HG02642 (cell line): ENCODE measurements around the gene UNC5A.

ENCODE experiments used
- ATAC-seq: cut with Tn5 transposase; IDR thresholded peaks from one replicate; pipeline ENCODE4 v1.9.1; 2021; ENCODE audit warnings: mild to moderate bottlenecking; ENCODE audit not compliant: unreplicated experiment, poor library complexity

UNC5A gene

DNA sequence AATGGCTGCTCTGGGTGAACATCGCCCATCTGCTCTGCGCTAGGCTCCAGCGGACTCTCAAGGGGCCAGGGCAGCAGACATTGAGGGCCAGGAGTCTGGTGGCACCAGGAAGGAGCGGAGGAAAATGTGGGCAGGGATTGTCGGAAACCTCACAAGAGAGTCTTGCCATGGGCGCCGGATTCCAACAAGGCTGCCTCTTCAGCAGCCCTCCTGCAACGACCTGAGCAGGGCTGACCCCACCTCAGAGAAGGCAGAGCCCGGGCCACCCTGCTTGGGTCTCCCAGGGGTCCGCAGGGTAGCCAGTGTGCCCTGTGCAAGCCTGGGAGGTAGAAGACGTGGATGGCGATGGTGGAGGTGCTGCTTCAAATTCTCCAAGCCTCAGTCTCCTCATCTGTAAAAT is 11.4 kb upstream of the UNC5A start:
- ATAC-seq, result no peak

DNA sequence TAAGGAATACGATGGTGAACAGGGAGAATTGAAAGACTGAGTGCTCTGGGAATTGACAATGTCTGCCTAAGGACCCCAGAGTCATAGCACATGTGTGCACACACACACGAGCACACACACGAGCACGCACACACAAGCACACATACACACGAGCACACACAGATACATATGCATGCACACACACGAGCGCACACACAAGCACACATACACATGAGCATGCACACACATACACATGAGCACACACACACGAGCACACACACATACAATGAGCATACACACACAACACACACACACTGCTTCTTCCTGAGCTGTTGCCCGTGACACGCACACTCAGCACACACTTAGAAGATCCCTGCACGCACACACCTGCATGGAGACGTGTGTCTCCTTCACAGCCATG is 10.9 kb upstream of the UNC5A start:
- ATAC-seq, result no peak

GRCh38 chr5:176800024-176800423 is 10.3 kb upstream of the UNC5A start:
- no peak for ATAC-seq

DNA sequence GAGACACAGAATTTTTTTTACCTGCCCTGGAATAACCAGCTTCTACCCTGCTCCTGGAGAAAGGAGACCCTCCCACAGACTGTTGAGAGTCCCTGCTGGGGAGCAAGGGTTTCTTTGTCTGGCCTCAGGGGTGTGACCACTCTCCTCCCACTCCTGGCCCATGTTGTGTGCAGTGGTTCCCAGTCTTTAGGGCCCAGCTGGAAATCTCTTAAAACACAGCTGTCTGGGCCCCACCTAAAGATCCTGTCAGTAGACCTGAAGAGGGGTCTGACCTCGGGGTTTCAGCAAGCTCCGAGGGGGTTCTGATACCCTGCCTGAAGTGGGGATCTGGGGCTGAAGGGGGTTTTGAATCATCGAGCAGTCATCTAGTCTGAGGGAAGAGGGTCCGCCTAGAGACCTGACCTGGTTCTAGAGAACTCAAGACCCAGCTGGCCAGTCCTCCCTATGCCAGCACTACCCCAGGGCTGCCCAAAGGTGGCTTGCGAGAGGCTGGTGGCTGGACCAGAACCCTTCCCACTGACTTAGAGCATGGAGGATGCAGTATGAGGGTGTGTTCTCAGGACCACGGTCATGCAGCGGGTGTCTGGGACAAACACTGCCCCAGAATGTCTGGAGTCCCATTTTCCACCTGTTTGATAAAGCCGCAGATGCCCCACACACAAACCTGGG is 8.1 kb upstream of the UNC5A start:
- ATAC-seq, result no peak

DNA sequence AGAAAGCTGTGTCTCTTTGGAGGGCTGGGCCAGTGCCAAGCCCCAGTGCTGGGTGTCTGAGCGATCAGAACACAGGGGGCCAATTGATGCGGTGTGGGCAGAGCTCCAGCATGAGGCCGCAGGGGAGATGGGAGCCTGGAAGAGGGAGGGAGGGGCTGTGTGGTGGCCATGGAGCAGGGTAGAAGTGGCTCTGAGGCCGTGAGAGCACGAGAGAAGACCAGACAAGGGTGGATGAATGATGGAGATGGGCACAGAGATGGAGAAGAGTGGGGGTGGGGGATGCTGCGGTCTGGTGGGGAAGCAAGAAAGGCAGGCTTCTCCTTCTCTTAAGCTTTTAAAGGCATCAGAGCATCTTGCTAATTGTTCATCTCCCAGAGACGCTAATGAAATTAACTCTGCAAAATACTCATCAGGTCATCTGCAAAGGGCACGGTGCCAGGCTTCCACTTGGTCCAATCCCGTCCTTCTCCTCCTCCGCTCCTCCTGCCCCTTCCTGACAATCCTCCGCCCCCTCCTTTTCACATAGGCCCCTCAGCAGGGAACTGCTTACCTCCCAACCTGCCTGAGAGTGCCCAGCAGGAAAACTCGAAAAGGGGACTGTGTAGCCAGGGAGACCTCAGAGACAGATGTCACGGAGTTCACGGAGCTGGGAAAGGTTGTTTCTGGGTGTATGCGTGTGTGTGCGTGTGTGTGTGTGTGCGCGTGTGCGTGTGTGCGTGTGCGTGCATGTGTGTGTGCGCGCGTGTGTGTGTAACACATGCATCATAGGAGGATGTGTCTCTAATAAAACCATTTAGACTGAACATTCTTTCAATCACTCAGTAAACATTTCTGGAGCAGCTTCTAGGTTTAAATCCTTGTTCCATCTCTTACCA is 7.1 kb upstream of the UNC5A start:
- no peak for ATAC-seq

DNA sequence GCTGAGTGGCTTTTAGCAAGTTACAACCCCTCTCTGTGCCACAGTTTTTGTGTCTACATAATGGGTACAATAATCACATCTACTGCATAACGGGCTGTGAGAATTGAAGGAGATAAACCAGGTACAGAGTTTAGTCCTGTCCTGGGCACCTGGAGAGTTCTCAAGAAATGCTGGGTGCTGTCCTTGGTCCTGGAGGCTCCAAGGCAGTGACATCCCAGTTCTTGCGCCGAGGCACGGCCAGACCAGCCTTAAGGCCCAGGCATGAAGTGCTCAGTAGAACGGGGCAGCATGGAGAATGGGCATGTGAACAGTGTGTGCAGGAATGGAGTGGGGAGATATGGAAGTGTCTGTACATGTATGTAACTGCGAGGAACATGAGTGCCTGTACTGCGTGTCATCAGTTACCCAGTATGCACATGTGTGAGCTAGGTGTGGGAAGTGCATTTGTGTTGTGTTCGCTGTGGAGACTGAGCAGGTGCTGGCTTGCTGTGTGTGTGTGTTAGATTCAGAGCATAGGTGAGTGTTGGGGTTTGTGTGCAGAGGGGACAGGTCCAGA is 6.3 kb upstream of the UNC5A start:
- ATAC-seq, result no peak

- ATAC-seq, result no peak
Observed at GRCh38 chr5:176806137-176806536, 4.2 kb upstream of the UNC5A start.

DNA sequence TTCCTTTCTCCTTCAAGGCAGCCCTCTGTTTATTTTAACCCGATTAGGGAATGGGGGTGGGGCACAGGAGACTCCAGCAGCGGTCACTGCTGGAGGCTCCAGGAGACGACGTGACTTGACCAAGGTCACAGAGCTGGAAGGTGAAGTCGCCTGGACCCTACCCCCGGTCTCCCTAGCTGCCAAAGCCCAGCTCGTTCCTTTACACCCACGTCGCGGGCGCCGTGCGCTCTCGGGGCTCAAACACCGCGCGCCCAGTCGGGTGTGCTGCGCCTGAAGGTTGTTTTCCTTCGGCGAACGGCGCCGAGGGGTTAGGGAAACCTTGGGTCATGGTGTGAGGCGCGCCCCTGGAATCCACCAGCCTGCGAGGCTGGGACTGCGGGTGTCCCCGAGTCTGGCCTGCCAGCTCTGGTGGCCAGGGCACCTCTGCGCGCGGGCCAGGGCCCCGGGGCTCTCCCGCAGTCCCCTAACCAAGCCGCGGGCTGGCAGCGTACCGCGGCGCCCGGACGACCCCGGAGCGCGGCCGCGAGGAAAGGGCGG is 747 bp upstream of the UNC5A start:
- ATAC-seq, result no peak

DNA sequence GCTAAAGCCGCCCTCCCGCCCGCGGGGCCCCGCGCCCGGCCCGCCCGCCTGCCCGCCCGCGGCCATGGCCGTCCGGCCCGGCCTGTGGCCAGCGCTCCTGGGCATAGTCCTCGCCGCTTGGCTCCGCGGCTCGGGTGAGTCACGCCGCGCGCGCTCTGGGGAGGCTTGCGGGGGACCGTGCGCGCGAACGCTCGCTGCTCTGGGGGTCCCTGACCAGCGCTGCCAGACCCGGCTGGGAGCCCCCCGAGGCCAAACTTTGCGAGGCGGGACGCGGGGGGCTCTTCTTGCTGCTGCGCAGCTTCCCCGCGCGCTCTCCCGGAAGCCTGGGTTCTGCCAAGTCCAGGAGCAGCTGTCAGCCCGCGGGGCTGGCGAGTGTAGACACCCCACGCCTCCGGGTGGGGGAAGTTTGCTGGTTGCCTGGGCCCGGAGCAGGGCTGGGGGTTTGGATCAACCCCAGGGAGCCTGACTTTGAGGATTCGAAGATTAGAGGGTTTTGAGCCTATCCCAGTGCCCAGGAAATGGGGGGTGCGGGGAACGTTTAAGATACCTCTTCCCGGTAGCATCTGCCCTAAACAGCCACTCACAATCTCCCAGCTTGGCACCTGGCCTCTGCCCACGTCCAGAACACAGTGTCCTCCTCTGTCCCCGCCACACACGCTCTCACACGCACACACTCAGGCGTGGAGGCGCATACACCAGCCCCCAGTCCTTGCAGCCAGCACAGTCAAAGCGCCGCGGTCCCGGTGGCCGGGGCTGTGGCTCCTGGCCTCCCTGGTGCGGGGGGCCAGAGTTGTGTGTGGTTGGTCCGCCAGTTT is 535 bp downstream of the UNC5A start:
- peak; percentile 6 for ATAC-seq

DNA sequence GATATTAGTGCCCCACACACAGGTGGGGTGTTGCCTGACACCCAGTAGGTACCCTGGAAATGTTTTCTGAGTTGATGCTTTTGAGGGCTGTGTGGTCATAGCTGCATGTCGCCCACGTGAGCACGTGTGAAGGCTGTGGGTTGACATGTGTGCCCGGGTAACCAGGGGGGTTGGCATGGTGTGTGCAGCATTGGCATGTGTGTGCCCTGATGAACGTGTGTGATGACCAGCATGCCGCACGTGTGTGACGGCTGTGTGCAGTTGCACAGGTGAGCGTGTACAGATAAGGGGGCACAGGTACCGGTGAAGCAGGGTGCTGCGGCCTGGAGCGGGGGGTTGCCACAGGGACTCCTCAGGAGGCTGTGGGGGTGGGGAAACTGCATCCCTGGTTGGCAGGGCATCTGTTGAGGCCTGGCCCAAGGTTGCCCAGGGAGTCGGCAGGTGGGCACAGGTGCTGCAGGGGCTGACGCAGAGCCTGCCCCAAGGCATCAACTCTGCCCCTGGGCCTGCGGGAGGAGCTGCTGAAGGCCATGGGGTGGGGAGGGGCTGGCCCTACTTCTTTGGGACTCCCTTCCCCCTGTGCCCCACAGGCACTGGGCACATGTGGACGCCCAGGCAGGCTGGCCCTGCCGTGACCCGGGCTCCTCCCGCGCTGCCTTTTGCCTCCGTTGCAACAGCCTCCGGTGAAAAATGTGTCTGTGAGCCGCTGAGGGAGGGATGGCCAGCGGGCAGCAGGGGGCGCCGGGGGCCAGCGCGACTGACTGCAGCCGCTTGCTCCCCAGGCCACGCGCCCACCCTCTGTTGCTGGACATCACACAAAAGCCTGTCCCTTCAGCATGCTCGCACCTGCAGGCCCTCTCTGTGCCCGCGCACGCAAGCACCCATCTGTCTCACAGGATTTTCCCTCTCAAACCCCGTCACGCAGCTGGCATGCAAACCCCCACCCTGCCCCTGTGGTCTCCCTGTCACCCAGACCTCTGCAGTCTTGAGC is 2.2 kb downstream of the UNC5A start:
- no peak for ATAC-seq

GRCh38 chr5:176813587-176814312 is 3.4 kb downstream of the UNC5A start:
- ATAC-seq, result no peak

GRCh38 chr5:176814313-176814685 is 3.9 kb downstream of the UNC5A start:
- no peak for ATAC-seq

GRCh38 chr5:176814836-176815438 is 4.6 kb downstream of the UNC5A start:
- ATAC-seq, result no peak

DNA sequence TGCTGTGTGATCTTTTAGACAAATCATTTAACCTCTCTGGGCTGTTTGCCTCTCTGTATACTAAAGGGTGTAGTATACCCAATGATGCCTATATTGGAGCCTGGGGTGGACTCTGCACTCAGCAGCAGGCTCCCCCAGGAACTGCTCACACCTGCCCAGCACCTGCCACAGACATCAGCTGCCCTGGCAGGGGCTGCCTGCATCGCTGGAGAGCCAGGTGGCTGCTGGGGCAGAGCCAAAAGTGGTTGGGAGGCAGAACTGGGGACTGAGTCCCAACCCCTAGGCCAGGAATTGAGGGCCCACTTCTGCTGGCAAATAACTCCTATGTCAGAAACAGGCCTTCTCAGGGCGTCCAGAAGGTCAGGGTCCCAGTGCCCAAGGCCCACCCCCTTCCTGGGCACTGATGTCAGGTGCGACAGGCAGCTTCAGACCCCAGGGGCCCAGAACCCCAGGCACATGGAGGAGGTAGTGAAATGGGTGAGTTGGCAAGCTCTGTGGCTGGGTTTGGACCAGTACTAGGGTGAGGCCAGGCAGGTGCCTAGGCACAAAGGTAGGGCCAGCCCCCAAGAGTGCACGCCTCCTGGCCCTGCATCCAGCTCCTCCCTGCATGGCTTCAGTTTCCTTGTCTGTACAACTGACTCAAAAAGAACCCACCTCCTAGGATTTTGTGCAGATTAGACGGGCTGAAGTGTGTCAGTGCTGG is 5.8 kb downstream of the UNC5A start:
- no peak for ATAC-seq

GRCh38 chr5:176816791-176817347 is 6.5 kb downstream of the UNC5A start:
- no peak for ATAC-seq

DNA sequence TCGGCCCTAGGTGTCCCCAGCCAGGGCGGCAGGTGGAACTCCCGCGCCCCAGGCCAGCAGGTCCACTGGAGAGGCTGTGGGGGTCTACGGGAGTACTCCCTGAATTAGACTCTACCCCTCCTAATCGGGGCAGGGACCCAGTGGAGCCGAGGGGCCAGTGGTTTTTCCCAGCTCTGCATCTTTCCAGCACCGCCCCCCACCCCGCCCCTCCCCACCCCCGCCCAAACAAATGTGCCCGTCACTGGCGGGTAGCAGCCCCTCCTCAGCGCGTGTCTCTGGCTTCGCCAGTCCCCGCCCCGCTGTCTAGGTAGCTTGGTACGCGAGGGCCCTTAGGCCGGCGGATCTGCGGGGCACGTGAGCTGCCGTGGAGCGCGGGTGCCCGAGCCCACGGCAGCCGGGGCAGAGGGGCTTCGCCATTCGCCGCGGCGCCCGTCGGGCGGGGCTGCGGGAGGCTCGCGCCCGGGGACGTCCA is 7.0 kb downstream of the UNC5A start:
- peak; percentile 7 for ATAC-seq

DNA sequence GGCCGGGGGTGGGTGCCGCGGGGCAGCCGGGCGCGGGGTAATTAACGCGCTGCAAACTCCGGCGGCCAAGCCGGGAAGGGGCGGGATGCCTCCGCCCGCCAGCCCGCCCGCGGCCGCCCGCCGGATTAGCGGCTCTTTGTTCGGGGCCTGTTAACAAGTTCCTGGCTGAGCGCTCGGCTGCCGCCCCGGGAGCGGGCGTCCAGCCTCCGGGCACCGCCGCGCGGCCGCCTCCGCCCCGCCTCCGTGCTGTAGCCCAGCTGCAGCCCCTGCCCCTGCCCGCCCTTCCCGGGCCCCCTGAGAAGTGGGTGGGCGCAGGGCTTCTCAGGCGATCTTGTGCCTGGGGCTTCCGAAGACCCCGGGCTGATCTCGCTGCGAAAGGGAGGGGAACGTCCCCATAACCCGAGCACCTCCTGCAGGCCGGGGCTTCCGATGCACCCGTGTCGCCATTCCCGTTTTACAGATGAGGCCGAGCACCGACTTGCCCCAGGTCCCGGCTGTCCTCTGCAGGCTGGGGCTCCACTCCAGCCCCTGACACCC is 7.5 kb downstream of the UNC5A start:
- ATAC-seq, result peak; percentile 21
